Endothelial cell (in vitro differentiated cells): ENCODE measurements around the gene VAV2. TPM values are rescaled to one million over a fixed set of nuclear protein-coding genes. Genes with fewer than 3 reads are reported as not detected.

Experiments used
- DNase-seq: peaks from one replicate; pipeline ENCODE4 v3.0.0; 2021; ENCODE audit warnings: low spot score
- H3K27ac Mint-ChIP-seq: one replicate; pipeline ENCODE4 v1.8.0; 2021; ENCODE audit warnings: mixed read lengths, inconsistent platforms; ENCODE audit not compliant: unreplicated experiment
- H3K27me3 Mint-ChIP-seq: one replicate; pipeline ENCODE4 v1.8.0; 2021; ENCODE audit warnings: mild to moderate bottlenecking, moderate library complexity, mixed read lengths, inconsistent platforms; ENCODE audit not compliant: unreplicated experiment
- H3K36me3 Mint-ChIP-seq: one replicate; pipeline ENCODE4 v1.8.0; 2021; ENCODE audit warnings: mild to moderate bottlenecking, low read depth, mixed read lengths, inconsistent platforms; ENCODE audit not compliant: unreplicated experiment
- H3K4me1 Mint-ChIP-seq: one replicate; pipeline ENCODE4 v1.8.0; 2021; ENCODE audit warnings: mild to moderate bottlenecking, mixed read lengths, inconsistent platforms; ENCODE audit not compliant: unreplicated experiment
- H3K4me3 Mint-ChIP-seq: one replicate; pipeline ENCODE4 v1.8.0; 2021; ENCODE audit warnings: mild to moderate bottlenecking, mixed read lengths, inconsistent platforms; ENCODE audit not compliant: unreplicated experiment
- H3K9me3 Mint-ChIP-seq: one replicate; pipeline ENCODE4 v1.8.0; 2021; ENCODE audit warnings: mixed read lengths, inconsistent platforms; ENCODE audit not compliant: unreplicated experiment
- total RNA-seq: library from RNA; stranded (reverse); fragmentation: NEBNext Ultra II Directional; extraction: Animal tissue kit (Norgen Biotek cat#: 25700); gene quantifications from one replicate; pipeline ENCODE4 v1.2.1, GENCODE V29; 2021; ENCODE audit not compliant: unreplicated experiment
- TF ChIP-seq, protein P1 (sequence below): fragments of 200-600 bp; sonication (generic); IDR thresholded peaks from one replicate; pipeline ENCODE4 v1.5.0; 2021; ENCODE audit warnings: antibody characterized with exemption; ENCODE audit not compliant: unreplicated experiment

VAV2 gene
- total RNA-seq, 1 donor from 2014 or later, result 27.2 TPM

DNA sequence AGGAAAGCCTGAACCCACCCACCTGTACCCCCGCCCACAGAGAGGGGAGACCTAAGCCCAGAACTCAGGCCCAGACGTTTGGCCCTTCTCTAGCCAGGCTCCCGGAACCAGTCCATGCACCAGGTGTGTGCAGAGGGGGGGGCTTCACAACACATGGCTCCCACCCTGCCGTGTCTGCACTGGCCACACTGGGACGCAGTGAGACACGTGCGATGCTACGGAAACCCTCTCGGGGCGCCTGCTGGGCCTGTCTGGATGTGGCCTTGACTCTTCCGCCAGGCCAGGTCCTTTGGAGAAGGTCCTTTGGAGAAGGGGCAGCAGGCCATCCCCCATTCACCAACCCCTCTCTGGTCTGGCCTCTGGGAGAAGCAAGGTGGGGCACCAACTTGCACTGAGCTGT lies 195.6 kb downstream of the VAV2 start:
- H3K27me3 Mint-ChIP-seq, result peaks cover 16% of the 10 kb centered on the region
- no peaks in the 10 kb centered on the region for H3K4me1 Mint-ChIP-seq
- H3K27ac Mint-ChIP-seq, result no peak overlapping the region
- peaks cover 20% of the 10 kb centered on the region for H3K36me3 Mint-ChIP-seq
- no peak overlapping the region for H3K4me3 Mint-ChIP-seq
- DNase-seq, result no peak
- TF ChIP-seq, protein P1, sequence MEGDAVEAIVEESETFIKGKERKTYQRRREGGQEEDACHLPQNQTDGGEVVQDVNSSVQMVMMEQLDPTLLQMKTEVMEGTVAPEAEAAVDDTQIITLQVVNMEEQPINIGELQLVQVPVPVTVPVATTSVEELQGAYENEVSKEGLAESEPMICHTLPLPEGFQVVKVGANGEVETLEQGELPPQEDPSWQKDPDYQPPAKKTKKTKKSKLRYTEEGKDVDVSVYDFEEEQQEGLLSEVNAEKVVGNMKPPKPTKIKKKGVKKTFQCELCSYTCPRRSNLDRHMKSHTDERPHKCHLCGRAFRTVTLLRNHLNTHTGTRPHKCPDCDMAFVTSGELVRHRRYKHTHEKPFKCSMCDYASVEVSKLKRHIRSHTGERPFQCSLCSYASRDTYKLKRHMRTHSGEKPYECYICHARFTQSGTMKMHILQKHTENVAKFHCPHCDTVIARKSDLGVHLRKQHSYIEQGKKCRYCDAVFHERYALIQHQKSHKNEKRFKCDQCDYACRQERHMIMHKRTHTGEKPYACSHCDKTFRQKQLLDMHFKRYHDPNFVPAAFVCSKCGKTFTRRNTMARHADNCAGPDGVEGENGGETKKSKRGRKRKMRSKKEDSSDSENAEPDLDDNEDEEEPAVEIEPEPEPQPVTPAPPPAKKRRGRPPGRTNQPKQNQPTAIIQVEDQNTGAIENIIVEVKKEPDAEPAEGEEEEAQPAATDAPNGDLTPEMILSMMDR, result no peak
- no peaks in the 10 kb centered on the region for H3K9me3 Mint-ChIP-seq

DNA sequence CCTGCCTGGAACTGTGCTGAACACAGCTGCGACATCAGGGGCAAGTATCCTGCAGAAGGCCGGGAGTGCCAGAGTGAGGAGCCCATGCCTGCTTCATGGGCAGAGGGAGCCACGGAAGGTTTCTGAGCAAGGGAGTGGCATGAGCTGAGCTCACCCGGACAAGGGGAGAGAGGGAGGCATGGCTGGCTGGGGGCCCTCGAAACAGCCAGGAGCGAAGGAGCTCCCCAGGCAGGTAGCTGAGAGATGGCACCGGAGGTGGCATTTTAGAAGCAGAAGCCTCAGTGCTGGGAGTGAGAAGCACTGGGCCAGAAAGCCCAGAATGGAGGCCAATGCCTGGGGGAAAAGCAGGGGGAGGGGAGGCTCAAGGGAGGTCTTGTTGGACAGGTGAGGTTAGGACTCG lies 197.1 kb downstream of the VAV2 start:
- TF ChIP-seq, protein P1, result no peak
- Mint-ChIP-seq H3K4me1 (no peaks in the 10 kb centered on the region), H3K36me3 (peaks cover 21% of the 10 kb centered on the region), H3K9me3 (no peaks in the 10 kb centered on the region), H3K27me3 (peaks cover 19% of the 10 kb centered on the region), H3K27ac (no peak overlapping the region), H3K4me3 (no peak overlapping the region)
- DNase-seq, result no peak

- H3K4me1 Mint-ChIP-seq, result no peaks in the 10 kb centered on the region
- TF ChIP-seq, protein P1, result no peak
- peaks cover 18% of the 10 kb centered on the region for H3K36me3 Mint-ChIP-seq
- no peak for DNase-seq
- no peaks in the 10 kb centered on the region for H3K9me3 Mint-ChIP-seq
- H3K4me3 Mint-ChIP-seq, result no peak overlapping the region
- H3K27me3 Mint-ChIP-seq, result peaks cover 19% of the 10 kb centered on the region
- H3K27ac Mint-ChIP-seq, result no peak overlapping the region
Observed at GRCh38 chr9:133794016-133794760, 197.9 kb downstream of the VAV2 start.

- TF ChIP-seq, protein P1, result no peak
- Mint-ChIP-seq H3K27me3 (peaks cover 22% of the 10 kb centered on the region), H3K4me3 (no peak overlapping the region), H3K27ac (no peak overlapping the region), H3K4me1 (peaks cover 4% of the 10 kb centered on the region), H3K9me3 (no peaks in the 10 kb centered on the region), H3K36me3 (peaks cover 18% of the 10 kb centered on the region)
- no peak for DNase-seq
Observed at GRCh38 chr9:133793471-133793870, 198.7 kb downstream of the VAV2 start.

DNA sequence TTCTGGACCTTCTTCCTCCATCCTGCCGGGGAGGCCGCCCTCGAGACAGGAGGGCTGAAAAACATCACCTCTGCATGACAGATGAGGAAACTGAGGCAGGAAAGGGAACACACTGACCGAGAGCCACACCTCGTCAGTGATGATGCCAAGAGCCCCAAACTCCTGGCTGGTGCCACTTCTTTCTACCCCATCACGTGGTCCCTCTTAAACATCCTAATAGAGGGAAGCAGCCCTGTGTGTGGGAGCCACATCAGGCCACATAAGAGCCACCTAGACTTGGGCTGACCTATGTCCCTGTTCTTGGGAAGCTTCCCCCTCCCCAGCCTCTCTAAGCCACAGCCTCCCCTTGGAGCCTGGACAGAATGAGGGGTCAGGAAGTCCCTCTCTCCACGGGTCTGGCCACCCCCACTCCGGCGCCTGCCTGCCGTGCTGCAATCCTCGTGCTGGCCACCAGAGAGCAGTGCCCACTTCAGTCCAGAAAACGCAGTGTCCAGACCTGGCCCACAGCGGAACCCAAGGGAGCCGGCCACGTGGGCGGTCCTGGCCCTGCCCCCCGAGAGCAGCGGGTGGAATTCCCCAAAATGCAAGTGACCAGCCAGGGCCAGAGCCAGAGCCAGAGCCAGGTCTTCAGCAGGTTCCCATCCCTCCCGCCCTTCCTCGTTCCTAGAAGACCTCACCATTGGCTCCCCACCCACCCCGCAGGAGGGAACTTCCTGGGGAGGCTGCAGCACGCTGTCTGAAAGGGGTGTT lies 199.2 kb downstream of the VAV2 start:
- no peak overlapping the region for H3K4me3 Mint-ChIP-seq
- peak; percentile 79 for DNase-seq
- H3K27me3 Mint-ChIP-seq, result peaks cover 21% of the 10 kb centered on the region
- H3K9me3 Mint-ChIP-seq, result no peaks in the 10 kb centered on the region
- no peak overlapping the region for H3K27ac Mint-ChIP-seq
- H3K36me3 Mint-ChIP-seq, result peaks cover 18% of the 10 kb centered on the region
- H3K4me1 Mint-ChIP-seq, result peaks cover 4% of the 10 kb centered on the region
- TF ChIP-seq, protein P1, result peak; percentile 93
